GM19035 (cell line): ENCODE measurements around the gene EPHB6.

Experiments used
- ATAC-seq: cut with Tn5 transposase; IDR thresholded peaks from one replicate; pipeline ENCODE4 v1.9.1; 2021; ENCODE audit not compliant: unreplicated experiment

Gene EPHB6

DNA sequence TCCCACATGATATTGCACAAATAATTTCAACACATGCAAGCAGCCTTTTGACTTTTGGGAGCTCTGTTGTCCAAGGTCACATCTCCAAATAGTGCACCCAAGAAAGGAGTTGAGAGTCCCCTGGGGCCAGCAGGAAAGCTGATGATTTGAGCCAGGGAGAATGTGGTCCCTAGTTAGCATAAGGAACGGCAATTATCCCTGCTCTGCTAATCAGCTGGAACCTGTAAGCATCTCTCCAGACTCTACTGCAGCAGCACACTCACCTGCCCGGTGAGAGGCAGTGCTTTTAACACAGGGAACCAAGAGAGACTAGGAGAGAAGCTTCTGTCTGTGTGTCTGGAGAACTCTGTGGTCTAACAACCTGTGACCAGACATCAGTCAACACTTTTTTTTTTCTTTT lies 61.6 kb downstream of the EPHB6 start:
- ATAC-seq, result no peak

DNA sequence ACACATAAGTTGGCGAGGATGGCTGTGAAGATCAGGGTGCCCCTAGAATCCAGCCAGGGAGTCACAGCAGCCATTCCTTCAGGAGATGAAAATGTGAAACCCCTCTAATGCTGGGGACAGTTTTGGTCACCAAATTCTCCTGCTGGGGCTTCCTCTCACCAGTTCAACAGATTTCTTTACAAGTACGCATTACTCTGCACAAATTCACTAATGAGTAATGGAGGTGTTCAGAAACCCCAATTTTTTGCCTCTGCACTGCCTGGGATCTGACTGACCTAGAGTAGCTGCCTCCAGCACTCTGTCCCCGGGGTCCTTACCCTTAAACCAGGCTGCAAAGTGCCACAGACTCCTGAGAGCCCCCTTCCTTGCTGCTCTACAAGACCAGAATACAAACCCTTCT lies 62.6 kb downstream of the EPHB6 start:
- no peak for ATAC-seq

DNA sequence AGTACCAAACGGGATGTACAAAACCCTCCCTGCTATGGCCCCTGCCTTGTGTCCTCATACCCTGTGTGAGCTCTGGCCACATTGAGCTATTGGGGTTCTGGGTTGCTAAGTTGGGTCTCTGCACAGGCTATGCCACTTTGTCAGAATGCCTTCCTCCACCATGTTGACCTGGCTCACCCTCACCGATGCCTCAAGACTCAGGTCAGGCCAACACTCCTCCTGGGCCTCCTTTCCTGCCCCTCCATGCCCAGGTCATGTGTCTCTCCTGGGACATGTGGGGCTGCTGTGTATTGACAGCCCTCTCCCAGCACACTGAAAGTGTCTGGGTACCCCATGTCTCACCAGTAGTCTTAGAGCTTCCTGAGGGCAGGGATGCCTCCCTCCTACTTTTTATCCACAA lies 64.0 kb downstream of the EPHB6 start:
- ATAC-seq, result no peak

DNA sequence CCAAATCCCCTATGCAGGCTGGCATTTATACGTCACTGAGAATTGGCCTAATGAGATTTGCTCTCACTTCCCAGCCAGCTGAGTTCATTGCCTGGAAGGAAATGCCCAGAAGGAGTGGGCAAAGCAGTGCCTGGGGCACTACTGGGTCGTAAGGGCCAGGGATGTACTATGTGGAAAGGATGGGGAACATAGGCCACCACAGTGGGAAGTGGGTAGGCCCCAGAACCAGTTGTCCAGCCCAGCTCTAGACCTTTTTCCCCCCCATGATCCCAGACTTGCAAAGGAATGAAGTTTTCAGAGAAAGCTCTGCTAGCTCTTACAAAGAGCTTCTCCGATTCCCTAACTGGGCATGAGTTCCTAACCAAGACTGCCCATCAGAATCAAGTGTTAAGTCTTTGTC lies 64.8 kb downstream of the EPHB6 start:
- no peak for ATAC-seq
